Hepatocyte (in vitro differentiated cells): ENCODE measurements around the gene BPIFA1.

Source experiments
- CTCF ChIP-seq: fragments of 200-600 bp; sonication (generic); IDR thresholded peaks from 2 replicates; pipeline ENCODE4 v1.5.1; 2016; ENCODE audit warnings: antibody characterized with exemption, mild to moderate bottlenecking; ENCODE audit not compliant: poor library complexity
- EZH2phosphoT487 ChIP-seq: fragments of 200-600 bp; sonication (generic); IDR thresholded peaks from one replicate; pipeline ENCODE4 v1.6.1; 2018; ENCODE audit warnings: antibody characterized with exemption, mild to moderate bottlenecking, low read depth, moderate library complexity; ENCODE audit not compliant: unreplicated experiment, severe bottlenecking

- TF ChIP-seq CTCF (no peak), EZH2phosphoT487 (no peak)
Observed at GRCh38 chr20:33267701-33268100, 31.9 kb downstream of the BPIFA1 start.
